Skin epidermis (tissue), 12 donors: ENCODE results near the gene MBOAT2.
"Not testable (repeated sequence)": the region's sequence is repeated elsewhere in the genome, so short reads cannot be mapped to it uniquely, and the experiment has no call there.

Experiments used
- H3K27ac ChIP-seq, 21 experiments: fragments of 200-600 bp; sonication (generic) in 11 of 21; one replicate each; pipeline ENCODE4 v1.5.0; 2020; ENCODE audit warnings: mild to moderate bottlenecking in 3 of 21, inconsistent platforms in 2 of 21, moderate library complexity in 2 of 21
- H3K4me3 ChIP-seq, 7 experiments: fragments of 200-600 bp; sonication (generic) in 2 of 7; one replicate each; pipeline ENCODE4 v1.5.0; 2020; ENCODE audit warnings: inconsistent platforms in 2 of 7, mild to moderate bottlenecking in 2 of 7, moderate library complexity in 1 of 7

Gene MBOAT2

GRCh38 chr2:8997108-8997507 lies 6.4 kb downstream of the MBOAT2 start:
- no peak overlapping the region for H3K4me3 ChIP-seq
- H3K27ac ChIP-seq: no peak overlapping the region

GRCh38 chr2:8996006-8996405 lies 7.5 kb downstream of the MBOAT2 start:
- H3K4me3 ChIP-seq: no peak overlapping the region
- H3K27ac ChIP-seq: no peak overlapping the region

GRCh38 chr2:8994386-8994785 lies 9.1 kb downstream of the MBOAT2 start:
- no peak overlapping the region for H3K27ac ChIP-seq
- no peak overlapping the region for H3K4me3 ChIP-seq

GRCh38 chr2:8993902-8994278 lies 9.6 kb downstream of the MBOAT2 start:
- H3K27ac ChIP-seq: no peak overlapping the region
- no peak overlapping the region for H3K4me3 ChIP-seq

- Histone ChIP-seq H3K4me3 (no peak overlapping the region), H3K27ac (no peak overlapping the region)
Observed at GRCh38 chr2:8993196-8993901, 10.1 kb downstream of the MBOAT2 start.

- no peak overlapping the region for H3K4me3 ChIP-seq
Observed at GRCh38 chr2:8992643-8993042, 10.8 kb downstream of the MBOAT2 start.

GRCh38 chr2:8989536-8990079 lies 13.9 kb downstream of the MBOAT2 start:
- Histone ChIP-seq H3K27ac (no peak overlapping the region), H3K4me3 (no peak overlapping the region)

More at GRCh38 chr2:8992643-8993042, 10.8 kb downstream of the MBOAT2 start:
- H3K27ac ChIP-seq: no peak overlapping the region

GRCh38 chr2:8987410-8987809 lies 16.1 kb downstream of the MBOAT2 start:
- Histone ChIP-seq H3K27ac (no peak overlapping the region), H3K4me3 (no peak overlapping the region)

- H3K4me3 ChIP-seq: no peak overlapping the region
- H3K27ac ChIP-seq: no peak overlapping the region
Observed at GRCh38 chr2:8986327-8986976, 17.0 kb downstream of the MBOAT2 start.

GRCh38 chr2:8985561-8986326 lies 17.7 kb downstream of the MBOAT2 start:
- Histone ChIP-seq H3K4me3 (no peak overlapping the region), H3K27ac (no peak overlapping the region)

GRCh38 chr2:8984855-8985254 lies 18.6 kb downstream of the MBOAT2 start:
- H3K27ac ChIP-seq: no peak overlapping the region
- H3K4me3 ChIP-seq: no peak overlapping the region

- no peak overlapping the region for H3K27ac ChIP-seq
Observed at GRCh38 chr2:8984157-8984556, 19.3 kb downstream of the MBOAT2 start.

GRCh38 chr2:8983571-8983970 lies 19.9 kb downstream of the MBOAT2 start:
- H3K4me3 ChIP-seq: no peak overlapping the region
- no peak overlapping the region for H3K27ac ChIP-seq

More at GRCh38 chr2:8984157-8984556, 19.3 kb downstream of the MBOAT2 start:
- H3K4me3 ChIP-seq: no peak overlapping the region

GRCh38 chr2:8981876-8982275 lies 21.6 kb downstream of the MBOAT2 start:
- Histone ChIP-seq H3K27ac (no peak overlapping the region), H3K4me3 (no peak overlapping the region)

GRCh38 chr2:8980096-8980495 lies 23.4 kb downstream of the MBOAT2 start:
- Histone ChIP-seq H3K27ac (no peak overlapping the region), H3K4me3 (no peak overlapping the region)

GRCh38 chr2:8977758-8978157 lies 25.7 kb downstream of the MBOAT2 start:
- H3K27ac ChIP-seq: no peak overlapping the region
- no peak overlapping the region for H3K4me3 ChIP-seq

- Histone ChIP-seq H3K4me3 (no peak overlapping the region), H3K27ac (peak overlapping the region in 1 of 21 experiments; percentile 17)
Observed at GRCh38 chr2:8976442-8977259, 26.8 kb downstream of the MBOAT2 start.

- no peak overlapping the region for H3K27ac ChIP-seq
- H3K4me3 ChIP-seq: no peak overlapping the region
Observed at GRCh38 chr2:8974016-8974415, 29.5 kb downstream of the MBOAT2 start.

- not testable (repeated sequence) for H3K27ac ChIP-seq, H3K4me3 ChIP-seq
Observed at GRCh38 chr2:8973017-8973416, 30.5 kb downstream of the MBOAT2 start.

GRCh38 chr2:8972535-8972934 lies 30.9 kb downstream of the MBOAT2 start:
- H3K27ac ChIP-seq, H3K4me3 ChIP-seq: not testable (repeated sequence)
